Upper lobe of right lung (tissue), 1 donor: ENCODE data around the gene ALOX12B. TPM values are rescaled to one million over a fixed set of nuclear protein-coding genes. Genes with fewer than 3 reads are reported as not detected.

Experiments used
- ATAC-seq: fragments of 200-7000 bp; cut with Tn5 transposase; one replicate; pipeline ENCODE4 v1.9.1; 2020; ENCODE audit warnings: mild to moderate bottlenecking, moderate library complexity
- DNase-seq: peaks from one replicate; pipeline ENCODE4 v3.0.0-alpha.2; 2020
- H3K27ac ChIP-seq: fragments of 200-600 bp; one replicate; pipeline ENCODE4 v1.8.0; 2022
- H3K27me3 ChIP-seq: fragments of 200-600 bp; one replicate; pipeline ENCODE4 v1.8.0; 2022; ENCODE audit warnings: mild to moderate bottlenecking
- H3K36me3 ChIP-seq: fragments of 200-600 bp; one replicate; pipeline ENCODE4 v1.8.0; 2022
- H3K4me1 ChIP-seq: fragments of 200-600 bp; one replicate; pipeline ENCODE4 v1.8.0; 2022
- H3K4me3 ChIP-seq: fragments of 200-600 bp; one replicate; pipeline ENCODE4 v1.8.0; 2022; ENCODE audit warnings: mild to moderate bottlenecking
- H3K9me3 ChIP-seq: fragments of 200-600 bp; one replicate; pipeline ENCODE4 v1.8.0; 2022
- CTCF ChIP-seq: fragments of 200-600 bp; IDR thresholded peaks from one replicate; pipeline ENCODE4 v1.8.0; 2022; ENCODE audit warnings: antibody characterized with exemption
- intact Hi-C: fragments of 100-400 bp; cut with DNase I; formaldehyde crosslinking; loops from one replicate; pipeline ENCODE4 v1.11.0; 2022
- long read RNA-seq: library from polyadenylated mRNA; unstranded; transcript quantifications from one replicate; pipeline ENCODE4 v2.0.0, GENCODE V29; 2021
- total RNA-seq: library from RNA; stranded (reverse); fragmentation: NEBNext Ultra II Directional; extraction: Animal tissue kit (Norgen Biotek cat#: 25700); gene quantifications from one replicate; pipeline ENCODE4 v1.2.1, GENCODE V29; 2021
- donor health status: DM: no; HTN: yes; CAD: no; lungs with severe emphysema.

The ALOX12B gene
- total RNA-seq = not detected
- long read RNA-seq, partial matches to known transcripts = 0 of 1 reads
- long read RNA-seq, other reads (novel, unspliced or antisense) = 1 of 1 reads

- intact Hi-C loops = no loop called here
- H3K27me3 ChIP-seq = peaks cover 27% of the 10 kb centered on the region
- DNase-seq = no peak
- no peaks in the 10 kb centered on the region for H3K9me3 ChIP-seq
- no peak within 1 kb of the TSS for H3K4me3 ChIP-seq
- ATAC-seq = peak; percentile 7
- no peak within 1 kb of the TSS for H3K27ac ChIP-seq
- H3K4me1 ChIP-seq = no peaks in the 10 kb centered on the region
- no peak for TF ChIP-seq CTCF
- H3K36me3 ChIP-seq = no peaks in the 10 kb centered on the region
Measured at GRCh38 chr17:8087075-8087951, at the start of gene ALOX12B. Gene ALOX12B, minus strand, starts transcription at chr17:8087716. Its CDS starts 274 bp downstream, at chr17:8087442.

GRCh38 chr17:8133941-8134340 is 46.4 kb upstream of the ALOX12B start:
- DNase-seq (no peak), ATAC-seq (no peak)
- intact Hi-C loops = no loop called here
- Histone ChIP-seq H3K9me3 (no peaks in the 10 kb centered on the region), H3K4me1 (peaks cover 9% of the 10 kb centered on the region), H3K27me3 (peaks cover 9% of the 10 kb centered on the region), H3K36me3 (no peaks in the 10 kb centered on the region), H3K27ac (no peak overlapping the region), H3K4me3 (no peak overlapping the region)
- no peak for TF ChIP-seq CTCF

DNA sequence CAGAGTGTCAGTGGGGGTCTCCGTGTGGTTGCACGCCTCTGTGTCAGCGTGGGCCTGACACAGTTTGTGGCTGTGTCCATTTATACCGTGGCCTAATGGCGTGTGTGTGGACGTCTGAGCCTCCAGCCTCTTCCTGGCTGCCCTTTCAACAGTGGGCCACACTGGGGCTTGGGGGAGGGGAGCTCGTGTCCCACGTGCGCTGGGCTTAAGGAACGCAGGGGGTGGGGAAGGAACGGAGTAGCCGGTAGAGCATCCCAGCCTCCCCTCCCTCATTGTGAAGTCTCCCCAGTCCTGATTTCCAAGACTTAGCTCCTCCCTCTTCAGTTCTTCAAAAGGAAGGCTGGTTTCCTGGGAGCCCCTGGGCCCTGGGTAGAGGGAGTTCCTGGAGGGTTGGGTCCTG is 45.9 kb upstream of the ALOX12B start:
- Histone ChIP-seq H3K27ac (no peak overlapping the region), H3K9me3 (no peaks in the 10 kb centered on the region), H3K4me3 (no peak overlapping the region), H3K36me3 (no peaks in the 10 kb centered on the region), H3K4me1 (peaks cover 5% of the 10 kb centered on the region), H3K27me3 (peaks cover 9% of the 10 kb centered on the region)
- TF ChIP-seq CTCF = no peak
- ATAC-seq = peak; percentile 11
- DNase-seq = no peak
- intact Hi-C loops = no loop called here

DNA sequence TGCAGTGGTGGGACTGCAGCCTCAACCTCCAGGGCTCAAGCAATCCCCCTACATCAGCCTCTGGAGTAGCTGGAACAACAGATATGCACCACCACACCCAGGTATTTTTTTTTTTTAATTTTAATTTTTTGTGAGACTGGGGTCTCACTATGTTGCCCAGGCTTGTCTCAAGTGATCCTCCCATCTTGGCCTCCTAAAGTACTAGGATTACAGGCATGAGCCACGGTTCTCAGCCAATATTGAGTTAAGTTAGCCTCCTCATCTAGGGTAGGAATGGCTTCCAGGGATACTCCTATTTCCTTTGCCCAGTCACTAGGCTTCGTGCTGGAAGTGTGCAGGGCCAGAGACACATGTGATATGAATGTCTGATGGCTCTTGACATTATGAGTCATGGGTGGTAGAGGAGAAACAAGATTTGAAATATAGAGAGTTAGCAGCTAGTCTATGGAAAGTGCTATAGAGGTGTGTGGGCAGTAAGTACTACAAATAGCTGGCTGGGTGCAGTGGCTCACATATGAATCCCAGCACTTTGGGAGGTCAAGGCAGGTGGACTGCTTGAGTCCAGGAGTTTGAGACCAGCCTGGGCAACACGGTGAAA is 44.4 kb upstream of the ALOX12B start:
- no peak overlapping the region for H3K27ac ChIP-seq
- no peak for DNase-seq
- intact Hi-C loops = no loop called here
- no peak for TF ChIP-seq CTCF
- no peak for ATAC-seq
- H3K36me3 ChIP-seq = no peaks in the 10 kb centered on the region
- peaks cover 5% of the 10 kb centered on the region for H3K4me1 ChIP-seq
- no peak overlapping the region for H3K4me3 ChIP-seq
- peaks cover 9% of the 10 kb centered on the region for H3K27me3 ChIP-seq
- H3K9me3 ChIP-seq = no peaks in the 10 kb centered on the region

GRCh38 chr17:8128125-8128784 is 40.7 kb upstream of the ALOX12B start:
- intact Hi-C loops = no loop called here
- Histone ChIP-seq H3K4me1 (peaks cover 35% of the 10 kb centered on the region), H3K27me3 (peaks cover 23% of the 10 kb centered on the region), H3K27ac (no peak overlapping the region), H3K4me3 (no peak overlapping the region), H3K36me3 (no peaks in the 10 kb centered on the region), H3K9me3 (no peaks in the 10 kb centered on the region)
- no peak for TF ChIP-seq CTCF
- DNase-seq (no peak), ATAC-seq (no peak)
